HG03565 (cell line): Measurements from ENCODE around the gene SLC25A13.
A peak's percentile ranks its signal among the peaks of the same experiment; 100 is the strongest.

ENCODE experiments used
- ATAC-seq: cut with Tn5 transposase; IDR thresholded peaks from one replicate; pipeline ENCODE4 v1.9.1; 2021; ENCODE audit warnings: mild to moderate bottlenecking, moderate library complexity; ENCODE audit not compliant: unreplicated experiment

SLC25A13 gene

DNA sequence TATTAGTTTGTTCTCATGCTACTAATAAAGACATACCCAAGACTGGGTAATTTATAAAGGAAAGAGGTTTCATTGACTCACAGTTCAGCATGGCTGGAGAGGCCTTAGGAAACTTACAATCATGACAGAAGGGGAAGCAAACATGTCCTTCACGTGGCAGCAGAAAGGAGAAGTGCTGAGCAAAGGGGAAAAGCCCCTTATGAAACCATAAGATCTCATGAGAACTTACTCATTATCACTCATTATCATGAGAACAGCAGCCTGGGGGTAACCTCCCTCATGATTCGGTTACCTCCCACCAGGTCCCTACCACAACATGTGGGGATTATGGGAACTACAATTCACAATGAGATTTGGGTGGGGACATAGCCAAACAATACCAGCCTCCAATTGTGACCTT lies 4.9 kb upstream of the SLC25A13 start:
- peak; percentile 28 for ATAC-seq

DNA sequence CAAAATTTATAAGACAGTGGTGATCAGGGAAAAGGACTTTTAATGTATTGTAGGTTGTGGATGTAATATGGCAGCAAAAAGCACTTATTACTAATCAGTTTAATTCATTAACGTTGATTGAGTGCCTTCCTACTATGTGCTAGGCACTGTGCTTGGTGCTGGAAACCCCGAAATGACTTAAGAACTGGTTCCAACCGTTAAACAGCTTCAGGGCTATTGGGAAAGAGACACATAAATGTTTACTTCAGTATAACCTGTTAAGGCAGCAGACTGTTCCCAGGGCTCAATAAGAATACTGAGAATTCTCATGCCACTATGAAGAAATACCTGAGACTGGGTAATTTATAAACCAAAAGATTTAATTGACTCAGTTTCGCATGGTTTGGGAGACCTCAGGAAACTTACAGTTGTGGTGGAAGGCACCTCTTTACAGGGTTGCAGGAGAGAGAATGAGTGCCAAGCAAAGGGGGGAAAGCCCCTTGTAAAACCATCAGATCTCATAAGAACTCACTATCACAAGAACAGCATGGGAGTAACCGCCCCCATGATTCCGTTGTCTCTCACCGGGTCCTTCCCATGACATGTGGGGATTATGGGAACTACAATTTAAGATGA lies 1.1 kb upstream of the SLC25A13 start:
- ATAC-seq: no peak

DNA sequence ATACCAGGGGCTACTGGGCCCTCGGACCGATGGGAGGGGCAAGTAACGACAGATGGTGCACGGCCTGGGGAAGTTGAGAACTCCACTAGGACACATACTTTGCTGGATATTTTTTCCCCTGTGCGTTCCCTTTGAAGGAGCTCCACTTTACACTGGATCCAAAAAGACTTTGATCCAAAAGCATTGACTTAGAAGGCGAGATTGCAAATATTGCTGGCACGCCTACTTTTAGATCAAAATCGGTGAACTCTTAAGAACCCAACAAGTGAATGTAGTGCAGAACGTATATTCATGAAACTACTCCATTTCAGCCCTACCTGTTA lies 436 bp upstream of the SLC25A13 start:
- ATAC-seq: no peak

DNA sequence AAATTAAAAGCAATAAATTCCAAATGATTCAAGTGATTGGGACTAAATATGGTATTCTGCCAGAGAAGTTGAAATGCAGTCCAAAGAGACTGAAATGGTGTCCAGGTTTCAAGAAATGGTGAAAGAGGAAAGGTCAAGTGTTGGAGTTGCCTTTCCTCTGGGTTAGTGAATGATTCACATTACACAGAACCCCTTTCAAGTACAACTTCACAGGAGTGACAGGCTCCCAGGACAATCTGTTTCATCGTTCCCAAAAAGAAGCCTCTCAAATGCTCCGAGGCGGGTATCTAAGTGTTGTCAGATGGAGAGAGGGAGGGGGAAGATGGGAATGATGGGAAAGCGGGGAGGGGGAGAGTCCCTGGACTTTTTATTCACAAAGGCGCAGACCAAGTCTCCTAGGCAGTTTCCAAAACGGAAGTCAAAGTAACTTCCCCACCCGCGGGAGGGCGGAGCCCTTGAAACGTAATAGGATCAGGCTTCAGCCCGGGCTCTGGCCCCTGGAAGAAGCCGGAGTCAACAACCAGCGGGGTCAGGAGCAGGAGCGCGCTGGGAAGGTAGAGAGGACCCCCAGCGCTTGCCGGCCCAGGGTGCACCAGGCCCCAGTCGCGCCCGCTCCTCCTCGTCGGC lies 754 bp downstream of the SLC25A13 start:
- peak; percentile 30 for ATAC-seq

DNA sequence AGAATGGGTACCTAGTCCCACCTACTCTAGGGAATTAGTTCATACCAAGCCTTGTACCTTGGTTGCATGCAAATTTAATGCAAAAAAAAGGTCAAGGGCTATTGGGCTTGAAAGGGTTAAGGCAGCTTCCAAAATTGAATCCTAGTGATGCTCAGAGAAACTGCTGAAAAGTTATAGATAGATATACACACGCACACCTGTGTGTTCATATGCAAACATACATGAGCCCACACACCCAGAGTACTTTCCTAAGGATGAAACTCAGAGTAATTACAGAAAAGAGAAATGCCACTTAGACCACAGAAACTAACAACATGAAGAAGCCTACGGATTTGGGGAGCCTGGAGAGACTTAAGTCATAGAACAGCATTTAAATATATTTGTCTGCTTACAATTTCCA lies 1.5 kb downstream of the SLC25A13 start:
- peak; percentile 36 for ATAC-seq

DNA sequence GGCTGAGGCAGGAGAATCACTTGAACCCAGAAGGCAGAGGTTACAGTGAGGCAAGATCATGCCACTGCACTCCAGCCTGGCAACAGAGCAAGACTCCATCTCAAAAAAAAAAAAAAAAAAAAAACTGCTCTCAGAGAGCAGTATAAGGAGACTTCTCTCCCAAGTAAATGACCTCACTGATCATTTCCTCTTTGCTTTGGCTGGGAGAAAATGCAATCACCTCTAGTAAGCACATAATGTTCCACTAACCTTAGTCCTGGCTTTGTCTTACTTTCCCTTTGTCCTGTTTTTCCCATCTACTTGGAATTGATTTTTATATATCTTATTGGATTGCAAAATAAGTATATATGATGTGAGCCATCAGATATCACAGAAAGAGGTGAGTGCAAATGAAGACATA lies 2.5 kb downstream of the SLC25A13 start:
- no peak for ATAC-seq

DNA sequence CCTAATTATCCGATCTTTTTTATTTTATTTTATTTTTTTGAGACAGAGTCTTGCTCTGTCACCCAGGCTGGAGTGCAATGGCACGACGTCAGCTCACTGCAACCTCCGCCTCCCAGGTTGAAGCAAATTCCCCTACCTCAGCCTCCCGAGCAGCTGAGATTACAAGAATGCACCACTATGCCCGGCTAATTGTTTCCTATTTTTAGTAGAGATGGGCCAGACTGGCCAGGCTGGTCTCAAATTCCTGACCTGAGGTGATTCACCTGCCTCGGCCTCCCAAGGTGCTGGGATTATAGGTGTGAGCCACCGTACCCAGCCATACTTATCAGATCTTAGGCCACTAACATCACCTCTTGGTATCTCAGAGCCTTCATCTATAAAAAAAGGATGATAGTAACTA lies 4.9 kb downstream of the SLC25A13 start:
- ATAC-seq: no peak

DNA sequence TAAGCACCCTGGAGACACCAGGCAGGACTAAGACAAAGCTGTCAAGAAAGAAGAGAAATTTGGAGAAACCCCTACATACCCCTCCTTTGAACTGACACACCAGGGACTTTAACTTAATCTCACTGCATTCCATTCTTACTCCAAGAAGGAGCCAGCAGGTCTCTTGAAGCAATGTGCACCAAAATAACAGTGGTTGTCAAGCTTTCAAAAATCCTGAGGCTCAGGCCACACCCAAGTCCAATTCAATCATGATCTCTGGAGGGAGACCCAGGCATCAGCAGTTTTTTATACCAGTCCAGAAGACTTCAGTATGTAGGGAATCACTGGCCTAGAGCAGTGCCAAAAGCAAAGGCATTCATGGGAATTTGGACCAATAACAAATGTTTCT lies 6.8 kb downstream of the SLC25A13 start:
- ATAC-seq: no peak

DNA sequence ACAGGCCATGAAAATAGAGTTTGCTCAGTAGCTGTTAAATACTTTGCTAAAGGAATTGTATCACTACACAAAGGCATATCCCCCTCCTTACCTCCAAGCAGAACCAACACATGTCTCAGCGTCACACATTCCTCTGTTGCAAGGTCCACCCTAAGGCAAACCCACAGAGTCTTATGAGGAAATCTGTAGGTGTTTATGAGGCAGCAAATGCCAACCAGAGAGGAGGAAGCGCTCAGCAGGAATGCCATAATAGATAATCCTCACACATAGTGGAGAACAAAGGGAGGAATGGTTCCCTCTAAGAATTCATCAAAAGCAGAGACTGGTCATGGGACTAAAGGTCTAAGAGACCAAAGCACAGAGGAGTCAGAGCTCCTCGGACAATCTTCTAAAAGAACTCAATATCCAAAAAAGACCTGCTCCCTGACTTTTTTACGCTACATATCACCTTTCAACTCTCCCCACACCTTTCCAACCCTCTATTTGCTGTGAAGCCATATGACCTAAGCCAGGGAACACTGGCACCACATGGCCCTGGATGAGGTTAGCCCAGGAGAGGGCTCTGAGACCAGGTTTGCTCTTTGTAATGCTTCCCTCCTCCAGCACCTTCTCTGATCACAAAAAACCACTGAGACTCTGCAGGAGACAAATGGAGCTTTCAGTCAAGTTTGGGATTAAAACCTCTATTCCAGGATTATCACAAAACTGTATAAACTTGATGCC lies 7.3 kb downstream of the SLC25A13 start:
- ATAC-seq: no peak

DNA sequence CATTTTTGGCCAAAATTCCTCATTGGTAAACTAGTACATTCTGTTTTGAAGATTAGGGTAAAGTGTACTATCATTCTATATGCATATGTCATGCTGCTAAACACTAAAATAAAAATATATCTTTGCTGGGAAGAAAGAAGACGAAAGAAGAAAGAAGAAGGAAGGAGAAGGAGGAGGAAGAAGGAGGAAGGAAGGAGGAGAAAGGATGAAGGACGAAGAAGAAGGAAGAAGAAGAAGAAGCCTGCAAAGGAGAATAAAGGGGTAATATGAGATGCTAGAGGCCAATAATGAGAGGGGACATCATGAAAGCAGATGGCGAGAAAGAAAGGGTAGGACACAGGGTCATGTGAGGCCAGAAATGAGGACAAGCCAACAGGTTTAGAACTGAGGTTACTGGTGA lies 8.0 kb downstream of the SLC25A13 start:
- ATAC-seq: no peak

DNA sequence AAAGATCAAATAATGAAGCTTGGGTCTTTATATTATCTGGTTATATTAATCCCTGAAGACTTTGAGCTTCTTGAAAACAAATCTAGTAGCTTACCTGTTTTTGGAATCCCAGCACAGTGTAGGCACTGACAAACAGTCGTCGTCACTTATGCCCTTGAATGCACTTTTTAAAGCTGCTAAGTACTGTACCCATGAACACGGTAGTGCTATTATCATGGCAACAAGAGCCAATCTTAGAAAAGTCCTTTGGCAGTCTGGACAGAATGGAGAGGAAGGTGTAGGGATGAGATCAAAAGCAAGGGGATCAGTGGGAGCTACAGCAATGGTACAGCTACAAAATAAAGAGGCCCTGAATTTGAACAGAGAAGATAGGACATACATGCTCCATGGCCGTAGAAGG lies 9.4 kb downstream of the SLC25A13 start:
- ATAC-seq: no peak

DNA sequence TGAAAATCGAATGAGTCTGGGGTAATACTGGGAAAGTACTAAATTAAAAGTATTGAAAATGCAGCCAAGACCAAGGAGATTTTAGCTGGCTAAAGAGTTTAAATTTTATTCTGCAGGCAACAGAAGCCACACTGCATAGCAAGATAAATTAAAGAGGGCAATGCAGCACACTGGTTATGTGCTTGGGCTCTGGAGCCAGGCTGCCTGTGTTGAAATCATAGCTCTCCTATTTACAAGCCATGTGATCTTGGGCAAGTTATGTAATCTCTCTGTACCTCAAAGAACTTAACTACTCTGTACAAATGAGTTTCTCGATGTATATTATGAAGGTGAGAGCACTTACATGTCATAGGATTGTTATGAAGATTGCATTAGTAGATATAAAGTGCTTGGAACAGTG lies 9.9 kb downstream of the SLC25A13 start:
- ATAC-seq: no peak

DNA sequence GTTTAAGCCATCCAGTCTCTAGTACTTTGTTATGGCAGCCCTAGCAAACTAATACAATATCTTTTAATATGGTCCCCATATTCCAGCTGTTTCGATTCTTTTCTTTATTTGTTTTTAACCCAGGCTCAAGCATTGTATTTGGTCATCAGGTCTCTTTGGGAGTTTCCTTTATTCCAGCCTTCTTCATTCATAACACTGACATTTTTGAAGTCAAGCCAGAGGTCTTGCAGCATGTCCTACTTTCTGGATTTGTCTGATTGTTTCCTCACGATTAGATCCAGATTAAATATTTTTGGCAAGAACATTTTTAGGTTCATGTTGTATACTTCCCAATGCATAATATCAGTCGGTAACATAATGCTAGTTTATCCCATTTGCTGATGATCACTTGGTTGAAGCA lies 11.8 kb downstream of the SLC25A13 start:
- no peak for ATAC-seq

DNA sequence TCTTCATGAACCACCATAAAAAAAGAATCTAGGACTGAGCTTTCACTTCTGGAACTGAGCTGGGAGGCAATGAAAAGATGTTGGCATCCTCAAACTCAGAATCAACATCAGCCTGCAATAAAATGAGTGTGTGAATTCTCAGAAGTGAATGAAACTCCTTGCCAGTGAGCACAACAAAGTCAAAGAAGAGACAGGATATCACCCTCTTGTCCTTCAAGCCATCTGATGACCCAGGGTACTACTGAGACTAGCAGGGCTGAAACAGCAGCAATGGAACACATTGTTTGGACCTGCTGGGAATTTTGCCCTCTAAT lies 13.0 kb downstream of the SLC25A13 start:
- ATAC-seq: no peak

DNA sequence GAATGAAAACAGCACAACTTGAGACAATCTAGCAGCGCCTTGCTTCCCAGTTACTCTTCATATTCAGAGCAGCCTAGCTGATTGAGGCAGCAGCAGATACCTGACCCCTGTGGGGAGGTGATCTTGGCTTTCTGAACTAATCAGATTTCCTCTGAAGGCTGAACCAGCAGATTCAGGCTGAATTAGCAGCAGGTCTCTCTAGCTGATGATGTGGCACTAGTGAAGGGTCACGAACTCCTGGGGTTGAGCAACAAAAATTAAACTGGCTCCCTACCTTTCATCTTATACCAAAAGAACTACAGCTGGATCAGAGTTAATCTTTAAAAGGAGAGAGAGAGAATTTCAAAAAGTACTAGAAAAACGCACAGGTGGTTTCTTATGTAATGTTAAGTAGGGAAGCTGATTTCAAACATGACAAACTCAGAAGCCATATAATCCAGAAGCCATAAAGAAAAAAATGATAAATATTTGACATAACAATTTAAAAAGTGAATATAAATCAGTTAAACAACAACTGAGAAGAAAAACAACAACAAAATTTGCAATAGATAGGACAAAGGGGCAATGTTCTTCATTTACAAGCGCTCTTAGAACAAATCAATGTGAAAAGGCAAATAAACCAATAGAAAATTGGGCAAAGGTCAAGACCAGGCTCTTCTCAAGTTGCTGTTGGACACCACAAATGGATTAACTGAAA lies 13.5 kb downstream of the SLC25A13 start:
- no peak for ATAC-seq

DNA sequence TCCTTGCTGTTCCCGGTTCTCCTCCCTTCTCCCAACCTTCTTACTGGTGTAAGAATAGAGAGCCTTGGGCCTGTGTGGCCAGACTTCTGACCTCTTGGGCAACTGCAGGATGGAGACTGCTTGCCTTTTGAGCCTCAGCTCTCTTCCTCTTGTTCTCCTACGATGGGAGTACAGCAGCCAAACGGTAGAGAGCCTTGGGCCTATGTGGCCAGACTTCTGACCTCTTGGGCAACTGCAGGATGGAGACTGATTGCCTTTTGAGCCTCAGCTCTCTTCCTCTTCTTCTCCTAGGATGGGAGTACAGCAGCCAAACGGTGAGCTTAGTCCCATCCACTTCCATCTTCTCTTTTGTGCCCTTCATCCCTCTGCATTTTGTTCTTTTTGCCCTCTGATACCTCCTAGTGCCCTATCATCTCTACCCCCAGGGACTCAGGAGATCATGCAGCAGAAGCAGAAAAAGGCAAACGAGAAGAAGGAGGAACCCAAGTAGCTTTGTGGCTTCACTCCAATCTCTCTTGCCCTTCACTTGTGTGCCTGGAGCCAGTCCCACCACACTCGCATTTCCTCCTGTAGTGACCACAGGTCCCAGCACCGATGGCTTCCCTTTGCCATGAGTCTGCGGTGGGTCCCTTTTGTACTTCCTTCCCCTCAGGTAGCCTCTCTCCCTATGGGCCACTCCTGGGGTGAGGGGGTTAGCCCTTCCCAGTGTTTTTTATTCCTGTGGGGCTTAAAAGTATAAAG lies 15.3 kb downstream of the SLC25A13 start:
- no peak for ATAC-seq

DNA sequence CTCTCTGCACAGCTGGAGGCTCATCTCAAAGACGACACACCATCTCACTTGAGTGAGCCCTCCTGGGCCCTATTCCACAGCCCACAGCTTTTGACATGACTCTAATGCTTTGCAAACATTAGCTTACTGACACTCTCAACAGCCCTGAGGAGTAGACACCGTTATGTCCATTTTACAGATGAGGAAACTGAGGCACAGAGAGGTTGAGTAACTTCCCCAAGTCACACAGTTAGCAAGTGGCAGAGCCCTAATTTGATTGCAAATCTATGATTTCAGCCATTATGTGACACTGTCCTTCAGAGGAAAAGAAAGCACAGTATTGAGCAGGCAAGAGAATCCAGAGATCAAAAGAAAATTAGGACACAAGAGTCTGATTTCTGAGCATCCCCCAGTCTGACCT lies 16.0 kb downstream of the SLC25A13 start:
- no peak for ATAC-seq

DNA sequence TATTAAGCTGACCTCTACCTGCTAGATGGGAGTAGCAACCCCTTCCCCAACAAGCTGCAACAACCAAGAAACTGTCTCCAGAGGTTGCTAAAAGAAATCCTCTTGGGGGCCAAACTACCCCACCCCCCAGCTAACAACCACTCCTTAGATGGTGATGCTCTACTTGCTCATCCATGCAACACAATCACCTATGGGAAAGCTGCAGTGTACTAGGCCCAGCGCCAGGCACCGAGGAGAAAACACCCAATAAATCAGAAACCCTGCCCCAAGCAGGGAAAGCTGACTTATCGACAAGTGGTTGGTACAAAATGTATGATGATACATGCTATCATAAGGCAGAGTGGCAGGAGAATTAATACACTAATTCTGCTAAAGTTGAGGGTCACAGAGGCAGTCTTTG lies 17.3 kb downstream of the SLC25A13 start:
- no peak for ATAC-seq

DNA sequence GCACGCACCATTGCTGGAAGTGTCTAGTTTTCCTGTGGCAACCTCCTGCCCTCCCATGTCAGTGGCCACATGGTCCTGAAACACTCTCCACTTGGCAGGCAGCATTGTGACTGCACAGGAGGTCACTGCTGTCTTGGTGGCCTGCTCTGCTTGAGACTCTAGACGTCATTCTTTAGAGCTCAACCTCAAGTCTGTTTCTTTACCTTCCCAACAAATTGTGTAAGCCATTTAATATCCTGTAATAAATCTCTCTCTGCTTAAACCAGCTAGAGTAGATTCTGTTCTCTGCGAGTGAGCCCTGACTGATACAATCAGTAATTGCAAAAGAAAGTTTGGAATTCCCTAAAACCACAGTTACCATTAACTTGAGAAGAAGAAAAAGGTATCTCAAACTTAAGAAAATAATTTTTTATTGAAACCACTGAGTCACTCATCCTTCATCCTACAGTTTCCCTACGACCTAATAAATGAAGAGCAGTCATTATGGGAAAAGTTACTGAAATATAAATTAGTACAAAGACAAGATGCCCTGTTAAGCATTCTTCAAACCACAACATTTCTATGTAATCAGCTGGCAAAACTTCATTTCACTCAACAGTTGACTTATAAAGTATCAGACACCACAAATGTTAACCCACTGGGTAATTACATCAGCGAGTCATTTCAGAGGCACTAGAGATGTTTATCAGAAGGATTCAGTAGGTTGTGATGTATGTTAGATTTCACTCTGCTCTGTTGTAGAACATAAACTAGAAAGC lies 18.0 kb downstream of the SLC25A13 start:
- ATAC-seq: no peak

DNA sequence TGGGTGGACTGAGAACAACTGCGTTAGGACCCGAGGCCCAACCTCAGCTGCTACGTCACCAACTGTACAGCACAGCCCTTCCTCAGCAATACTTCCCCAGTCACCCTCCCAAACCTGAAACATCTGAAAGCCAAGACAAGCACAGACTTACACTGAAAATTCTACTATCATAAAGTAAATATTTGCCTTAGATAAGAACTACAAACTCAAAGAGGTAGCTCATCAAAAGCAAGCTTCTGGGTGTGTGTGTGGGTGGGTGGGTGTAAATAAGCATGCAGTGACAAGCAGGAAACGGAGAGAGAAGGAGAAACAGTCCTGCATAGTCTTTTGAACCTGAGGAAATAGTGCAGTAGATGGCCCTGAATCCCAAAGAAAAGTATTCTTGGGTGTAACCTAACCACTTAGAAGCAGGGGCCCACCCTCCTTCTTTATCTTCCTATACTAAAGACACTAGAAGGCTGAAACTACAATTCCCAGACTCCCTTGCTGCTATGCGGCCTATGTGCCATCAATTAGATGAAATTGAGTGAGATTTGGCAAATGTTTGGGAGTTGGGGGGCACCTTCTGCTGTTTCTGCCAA lies 18.7 kb downstream of the SLC25A13 start:
- no peak for ATAC-seq
